Neural progenitor cell (in vitro differentiated cells): ENCODE results near the gene ZDHHC22. TPM values are rescaled to one million over a fixed set of nuclear protein-coding genes. Genes with fewer than 3 reads are reported as not detected.

ENCODE experiments used
- DNase-seq: peaks from one replicate; pipeline ENCODE4 v3.0.0-alpha.2; 2016; ENCODE audit warnings: low spot score
- H2AFZ ChIP-seq: fragments of 200-600 bp; sonication (generic); replicated peaks from 2 replicates; pipeline ENCODE4 v1.6.1; 2016; ENCODE audit warnings: antibody characterized with exemption
- H3F3A ChIP-seq: fragments of 200-600 bp; sonication (generic); 2 replicates; pipeline ENCODE4 v1.6.1; 2016; ENCODE audit warnings: antibody characterized with exemption, low read depth
- H3K27ac ChIP-seq: fragments of 200-600 bp; sonication (generic); 2 replicates; pipeline ENCODE4 v1.5.1; 2016; ENCODE audit warnings: mild to moderate bottlenecking
- H3K27me3 ChIP-seq: fragments of 200-600 bp; sonication (generic); 2 replicates; pipeline ENCODE4 v1.6.1; 2016; ENCODE audit warnings: mild to moderate bottlenecking, moderate library complexity
- H3K36me3 ChIP-seq: fragments of 200-600 bp; sonication (generic); 2 replicates; pipeline ENCODE4 v1.5.1; 2016
- H3K4me1 ChIP-seq: fragments of 200-600 bp; sonication (generic); 2 replicates; pipeline ENCODE4 v1.6.1; 2016; ENCODE audit warnings: mixed run types
- H3K4me2 ChIP-seq: fragments of 200-600 bp; sonication (generic); 2 replicates; pipeline ENCODE4 v1.6.1; 2016
- H3K4me3 ChIP-seq: fragments of 200-600 bp; sonication (generic); 2 replicates; pipeline ENCODE4 v1.5.1; 2016
- H3K79me2 ChIP-seq: fragments of 200-600 bp; sonication (generic); 2 replicates; pipeline ENCODE4 v1.6.1; 2016; ENCODE audit warnings: low read depth
- H3K9ac ChIP-seq: fragments of 200-600 bp; sonication (generic); 2 replicates; pipeline ENCODE4 v1.6.1; 2016
- H3K9me3 ChIP-seq: fragments of 200-600 bp; sonication (generic); 2 replicates; pipeline ENCODE4 v1.5.1; 2016; ENCODE audit warnings: low read depth
- H4K20me1 ChIP-seq: fragments of 200-600 bp; sonication (generic); 2 replicates; pipeline ENCODE4 v1.6.1; 2016; ENCODE audit warnings: low read depth
- H3K27ac Mint-ChIP-seq: 3 replicates; pipeline ENCODE4 v1.8.0; 2021; ENCODE audit warnings: mixed read lengths
- H3K27me3 Mint-ChIP-seq: 2 replicates; pipeline ENCODE4 v1.8.0; 2022; ENCODE audit warnings: low read depth, mild to moderate bottlenecking, inconsistent platforms, moderate library complexity, mixed read lengths; ENCODE audit not compliant: insufficient read depth
- H3K36me3 Mint-ChIP-seq: 3 replicates; pipeline ENCODE4 v1.8.0; 2021; ENCODE audit warnings: mixed read lengths
- H3K4me1 Mint-ChIP-seq: 3 replicates; pipeline ENCODE4 v1.8.0; 2021; ENCODE audit warnings: mixed read lengths
- H3K4me3 Mint-ChIP-seq: 3 replicates; pipeline ENCODE4 v1.8.0; 2021; ENCODE audit warnings: mild to moderate bottlenecking, moderate library complexity, mixed read lengths
- H3K9me3 Mint-ChIP-seq: 3 replicates; pipeline ENCODE4 v1.8.0; 2020; ENCODE audit warnings: mixed read lengths
- EZH2 ChIP-seq: fragments of 200-600 bp; sonication (generic); IDR thresholded peaks from 2 replicates; pipeline ENCODE4 v1.6.1; 2017; ENCODE audit warnings: antibody characterized with exemption, mild to moderate bottlenecking, moderate library complexity
- EZH2phosphoT487 ChIP-seq: fragments of 200-600 bp; sonication (generic); IDR thresholded peaks from 2 replicates; pipeline ENCODE4 v1.6.1; 2017; ENCODE audit warnings: antibody characterized with exemption
- total RNA-seq: library from RNA; depleted of rRNA; stranded (reverse); fragments of >200 nt; gene quantifications from 2 replicates; pipeline ENCODE4 v1.2.3, GENCODE V29; 2015; ENCODE audit warnings: low replicate concordance
- TF ChIP-seq, protein P1 (sequence below): fragments of 200-600 bp; sonication (generic); IDR thresholded peaks from 2 replicates; pipeline ENCODE4 v1.5.1; 2017; ENCODE audit warnings: antibody characterized with exemption, mild to moderate bottlenecking

Gene ZDHHC22
- total RNA-seq, 1 donor from 2014 or later, result 0.07 TPM

- peaks cover 76% of the 10 kb centered on the region for H3K4me1 Mint-ChIP-seq
- no peak for TF ChIP-seq EZH2phosphoT487
- TF ChIP-seq, protein P1, sequence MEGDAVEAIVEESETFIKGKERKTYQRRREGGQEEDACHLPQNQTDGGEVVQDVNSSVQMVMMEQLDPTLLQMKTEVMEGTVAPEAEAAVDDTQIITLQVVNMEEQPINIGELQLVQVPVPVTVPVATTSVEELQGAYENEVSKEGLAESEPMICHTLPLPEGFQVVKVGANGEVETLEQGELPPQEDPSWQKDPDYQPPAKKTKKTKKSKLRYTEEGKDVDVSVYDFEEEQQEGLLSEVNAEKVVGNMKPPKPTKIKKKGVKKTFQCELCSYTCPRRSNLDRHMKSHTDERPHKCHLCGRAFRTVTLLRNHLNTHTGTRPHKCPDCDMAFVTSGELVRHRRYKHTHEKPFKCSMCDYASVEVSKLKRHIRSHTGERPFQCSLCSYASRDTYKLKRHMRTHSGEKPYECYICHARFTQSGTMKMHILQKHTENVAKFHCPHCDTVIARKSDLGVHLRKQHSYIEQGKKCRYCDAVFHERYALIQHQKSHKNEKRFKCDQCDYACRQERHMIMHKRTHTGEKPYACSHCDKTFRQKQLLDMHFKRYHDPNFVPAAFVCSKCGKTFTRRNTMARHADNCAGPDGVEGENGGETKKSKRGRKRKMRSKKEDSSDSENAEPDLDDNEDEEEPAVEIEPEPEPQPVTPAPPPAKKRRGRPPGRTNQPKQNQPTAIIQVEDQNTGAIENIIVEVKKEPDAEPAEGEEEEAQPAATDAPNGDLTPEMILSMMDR, result no peak
- TF ChIP-seq EZH2, result no peak
- DNase-seq, result no peak
- Histone ChIP-seq H3K4me1 (peaks cover 37% of the 10 kb centered on the region), H2AFZ (no peak overlapping the region), H3K9me3 (no peaks in the 10 kb centered on the region), H3K27me3 (no peaks in the 10 kb centered on the region), H3K4me3 (no peak overlapping the region), H3K36me3 (peaks cover 4% of the 10 kb centered on the region), H4K20me1 (peaks cover 27% of the 10 kb centered on the region), H3K27ac (no peak overlapping the region), H3K9ac (no peak overlapping the region), H3F3A (peaks cover 26% of the 10 kb centered on the region), H3K79me2 (peaks cover 64% of the 10 kb centered on the region), H3K4me2 (no peak overlapping the region)
- H3K9me3 Mint-ChIP-seq, result no peaks in the 10 kb centered on the region
- H3K27ac Mint-ChIP-seq, result no peak overlapping the region
- peaks cover 14% of the 10 kb centered on the region for H3K36me3 Mint-ChIP-seq
- no peaks in the 10 kb centered on the region for H3K27me3 Mint-ChIP-seq
- no peak overlapping the region for H3K4me3 Mint-ChIP-seq
Observed at GRCh38 chr14:77103475-77103874, 38.1 kb downstream of the ZDHHC22 start.

DNA sequence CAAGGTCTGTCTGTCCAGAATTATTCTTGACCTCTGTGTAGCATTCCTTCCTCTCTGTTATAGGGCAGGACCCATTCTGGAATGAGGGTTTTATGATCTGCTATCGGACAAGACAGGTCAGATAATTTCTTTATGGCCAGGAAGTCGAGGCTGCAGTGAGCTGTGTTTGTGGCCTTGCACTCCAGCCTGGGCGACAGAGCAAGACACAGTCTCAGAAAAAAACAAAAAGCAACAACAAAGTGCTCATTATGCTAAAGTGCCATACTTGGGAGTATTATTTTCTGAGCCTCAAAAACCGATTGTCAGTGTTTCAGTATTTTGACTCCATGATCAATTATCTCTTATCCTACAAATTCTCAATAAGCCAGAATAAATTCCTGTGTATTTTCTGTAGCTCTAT is 39.4 kb downstream of the ZDHHC22 start:
- H3K27ac Mint-ChIP-seq, result peak overlapping the region; percentile 26

GRCh38 chr14:77100961-77101360 is 40.6 kb downstream of the ZDHHC22 start:
- no peak for DNase-seq
- H3K27ac Mint-ChIP-seq, result no peak overlapping the region
- H3K79me2 ChIP-seq, result peaks cover 76% of the 10 kb centered on the region
- H3K4me3 Mint-ChIP-seq, result peak overlapping the region; percentile 20
- H3K4me1 Mint-ChIP-seq, result peaks cover 76% of the 10 kb centered on the region
- H3K27me3 Mint-ChIP-seq, result no peaks in the 10 kb centered on the region
- no peak overlapping the region for H3K27ac ChIP-seq
- peaks cover 29% of the 10 kb centered on the region for H3K4me1 ChIP-seq
- no peak overlapping the region for H3K4me3 ChIP-seq
- no peaks in the 10 kb centered on the region for H3K9me3 Mint-ChIP-seq
- no peaks in the 10 kb centered on the region for H3K27me3 ChIP-seq
- H3K4me2 ChIP-seq, result no peak overlapping the region
- H4K20me1 ChIP-seq, result peaks cover 17% of the 10 kb centered on the region
- no peak overlapping the region for H3K9ac ChIP-seq
- H3K36me3 Mint-ChIP-seq, result no peaks in the 10 kb centered on the region
- H2AFZ ChIP-seq, result no peak overlapping the region
- H3F3A ChIP-seq, result peaks cover 26% of the 10 kb centered on the region
- no peak for TF ChIP-seq EZH2phosphoT487
- TF ChIP-seq, protein P1, result no peak
- TF ChIP-seq EZH2, result no peak
- H3K9me3 ChIP-seq, result no peaks in the 10 kb centered on the region
- peaks cover 3% of the 10 kb centered on the region for H3K36me3 ChIP-seq

More for the DNA sequence above, 39.4 kb downstream of the ZDHHC22 start:
- Mint-ChIP-seq H3K4me3 (no peak overlapping the region), H3K27me3 (no peaks in the 10 kb centered on the region), H3K4me1 (peaks cover 80% of the 10 kb centered on the region), H3K9me3 (no peaks in the 10 kb centered on the region), H3K36me3 (peaks cover 8% of the 10 kb centered on the region)
- Histone ChIP-seq H3F3A (peaks cover 32% of the 10 kb centered on the region), H2AFZ (no peak overlapping the region), H3K9me3 (no peaks in the 10 kb centered on the region), H3K4me2 (no peak overlapping the region), H4K20me1 (peaks cover 26% of the 10 kb centered on the region), H3K27me3 (no peaks in the 10 kb centered on the region), H3K79me2 (peaks cover 64% of the 10 kb centered on the region), H3K27ac (no peak overlapping the region), H3K4me3 (no peak overlapping the region), H3K4me1 (peaks cover 36% of the 10 kb centered on the region), H3K9ac (no peak overlapping the region), H3K36me3 (peaks cover 4% of the 10 kb centered on the region)
- DNase-seq, result no peak
- TF ChIP-seq EZH2 (no peak), EZH2phosphoT487 (no peak)
- TF ChIP-seq, protein P1, result no peak
